Measurements from ENCODE around the gene EEF1G. TPM values are rescaled to one million over a fixed set of nuclear protein-coding genes. Genes with fewer than 3 reads are reported as not detected.

Gene EEF1G
- total and polyA plus RNA-seq, 2 of the 13 experiments (the other 11 are each of a cell fraction or from before 2014, with no cell fraction given) = 1,787 to 2,144 TPM

- TF ChIP-seq SYNCRIP (IDR thresholded peaks at IDR 0.05; ENCODE audit: insufficient read depth, low read depth, low read length) (no peak), GFI1 (CRISPR knock-in tag; IDR thresholded peaks at IDR 0.05; ENCODE audit: borderline replicate concordance) (no peak), KLF6 (CRISPR knock-in tag; IDR thresholded peaks at IDR 0.05) (no peak), ATF3 (CRISPR knock-in tag; IDR thresholded peaks at IDR 0.05) (no peak), ZNF749 (CRISPR knock-in tag; IDR thresholded peaks at IDR 0.05; ENCODE audit: borderline replicate concordance) (no peak), ZFY (CRISPR knock-in tag; IDR thresholded peaks at IDR 0.05) (0 out of 2 replicates have a peak, but pooled peaks have one; percentile 28), IKZF4 (CRISPR knock-in tag; IDR thresholded peaks at IDR 0.05; ENCODE audit: borderline replicate concordance, low read depth, not compliant biosample characterization) (peak; percentile 19), HMG20A (CRISPR knock-in tag; IDR thresholded peaks at IDR 0.05; ENCODE audit: borderline replicate concordance) (no peak), ZNF788 (CRISPR knock-in tag; IDR thresholded peaks at IDR 0.05; ENCODE audit: borderline replicate concordance) (0 out of 2 replicates have a peak, but pooled peaks have one; percentile 3), ZNF850 (CRISPR knock-in tag; conservative IDR thresholded peaks at IDR 0.05) (no peak), ZNF724P (CRISPR knock-in tag; IDR thresholded peaks at IDR 0.05; ENCODE audit: borderline replicate concordance) (no peak), ZBTB38 (CRISPR knock-in tag; IDR thresholded peaks at IDR 0.05) (no peak), TBX2 (CRISPR knock-in tag; IDR thresholded peaks at IDR 0.05; ENCODE audit: borderline replicate concordance) (no peak), ZSCAN25 (CRISPR knock-in tag; IDR thresholded peaks at IDR 0.05) (no peak), ZNF674 (CRISPR knock-in tag; IDR thresholded peaks at IDR 0.05; ENCODE audit: low read depth) (no peak), TRAFD1 (CRISPR knock-in tag; IDR thresholded peaks at IDR 0.05; ENCODE audit: borderline replicate concordance) (no peak), TBP (CRISPR knock-in tag; IDR thresholded peaks at IDR 0.05) (no peak), MBD4 (IDR thresholded peaks at IDR 0.05; ENCODE audit: borderline replicate concordance, low read length) (no peak), HOMEZ (CRISPR knock-in tag; IDR thresholded peaks at IDR 0.05; ENCODE audit: low read depth) (no peak), NKX3-1 (CRISPR knock-in tag; IDR thresholded peaks at IDR 0.05) (no peak), ZFP91 (CRISPR knock-in tag; IDR thresholded peaks at IDR 0.05; ENCODE audit: borderline replicate concordance) (peak; percentile 40; the same call in 1 of the 2 replicates), ZNF207 (IDR thresholded peaks at IDR 0.05; ENCODE audit: borderline replicate concordance) (no peak), FOXO4 (CRISPR knock-in tag; conservative IDR thresholded peaks at IDR 0.05) (no peak), ZNF570 (CRISPR knock-in tag; IDR thresholded peaks at IDR 0.05; ENCODE audit: borderline replicate concordance) (no peak)
Measured at GRCh38 chr11:62553080-62553838, 20.4 kb downstream of the EEF1G start (continued).

Measured in HepG2 (cell line).